Progenitor cell of endocrine pancreas (in vitro differentiated cells): ENCODE data around the gene IGSF11. TPM values are rescaled to one million over a fixed set of nuclear protein-coding genes. Genes with fewer than 3 reads are reported as not detected.

Experiments
- DNase-seq: peaks from one replicate; pipeline ENCODE4 v3.0.0; 2021; ENCODE audit warnings: low spot score; ENCODE audit not compliant: unreplicated experiment
- H3K27ac Mint-ChIP-seq: 2 replicates; pipeline ENCODE4 v1.8.0; 2021; ENCODE audit warnings: mild to moderate bottlenecking, moderate library complexity, mixed read lengths
- H3K27me3 Mint-ChIP-seq: 2 replicates; pipeline ENCODE4 v1.8.0; 2021; ENCODE audit warnings: mixed read lengths
- H3K36me3 Mint-ChIP-seq: 2 replicates; pipeline ENCODE4 v1.8.0; 2022; ENCODE audit warnings: mixed read lengths; ENCODE audit not compliant: insufficient read depth
- H3K4me1 Mint-ChIP-seq: 2 replicates; pipeline ENCODE4 v1.8.0; 2021; ENCODE audit warnings: low read depth, mixed read lengths
- H3K4me3 Mint-ChIP-seq: 2 replicates; pipeline ENCODE4 v1.8.0; 2021; ENCODE audit warnings: low read depth, mild to moderate bottlenecking, moderate library complexity, mixed read lengths
- H3K9me3 Mint-ChIP-seq: 2 replicates; pipeline ENCODE4 v1.8.0; 2021; ENCODE audit warnings: low read depth, mixed read lengths
- total RNA-seq: library from RNA; stranded (reverse); gene quantifications from 2 replicates; pipeline ENCODE4 v1.2.1, GENCODE V29; 2021
- TF ChIP-seq, protein P1 (sequence below): fragments of 200-600 bp; sonication (generic); IDR thresholded peaks from one replicate; pipeline ENCODE4 v1.5.0; 2021; ENCODE audit warnings: antibody characterized with exemption, mild to moderate bottlenecking; ENCODE audit not compliant: unreplicated experiment

IGSF11 gene
- total RNA-seq, 1 donor from 2014 or later, result 2.2 TPM

DNA sequence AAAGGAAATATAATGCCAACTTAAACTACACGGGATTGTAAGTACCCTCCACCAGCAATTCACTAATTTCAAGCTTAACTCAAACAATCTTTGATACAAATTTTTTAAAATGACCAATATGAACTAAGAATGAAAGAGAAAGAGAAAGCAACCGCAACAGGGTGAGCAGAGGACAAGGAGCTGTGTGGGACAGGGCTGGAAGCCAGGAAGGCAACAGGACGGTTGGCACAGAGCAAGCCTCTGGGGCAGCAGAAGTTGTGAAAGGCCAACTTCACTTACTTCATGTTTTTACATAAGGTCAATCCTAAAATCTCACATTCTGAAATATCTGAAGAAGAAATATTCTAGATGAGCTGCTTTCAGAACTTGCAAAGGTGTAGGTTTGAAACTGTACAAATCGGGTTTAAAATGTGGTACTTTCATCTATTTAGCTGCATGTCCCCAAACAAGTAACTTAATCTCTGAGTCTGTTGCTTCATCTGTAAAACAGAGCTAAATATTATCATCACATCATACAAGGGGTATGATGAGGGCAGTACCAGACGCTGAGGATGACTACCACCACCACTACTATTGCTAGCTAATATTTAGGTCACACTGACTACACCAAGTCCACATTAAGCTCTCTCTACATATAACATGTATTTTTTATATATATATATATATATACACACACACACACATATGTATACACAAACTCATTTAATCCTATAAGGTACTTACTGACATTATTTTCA, 101.7 kb downstream of the IGSF11 start:
- Mint-ChIP-seq H3K4me3 (no peak overlapping the region), H3K36me3 (peaks cover 1% of the 10 kb centered on the region), H3K27me3 (no peaks in the 10 kb centered on the region), H3K4me1 (no peaks in the 10 kb centered on the region), H3K27ac (no peak overlapping the region), H3K9me3 (no peaks in the 10 kb centered on the region)
- TF ChIP-seq, protein P1, sequence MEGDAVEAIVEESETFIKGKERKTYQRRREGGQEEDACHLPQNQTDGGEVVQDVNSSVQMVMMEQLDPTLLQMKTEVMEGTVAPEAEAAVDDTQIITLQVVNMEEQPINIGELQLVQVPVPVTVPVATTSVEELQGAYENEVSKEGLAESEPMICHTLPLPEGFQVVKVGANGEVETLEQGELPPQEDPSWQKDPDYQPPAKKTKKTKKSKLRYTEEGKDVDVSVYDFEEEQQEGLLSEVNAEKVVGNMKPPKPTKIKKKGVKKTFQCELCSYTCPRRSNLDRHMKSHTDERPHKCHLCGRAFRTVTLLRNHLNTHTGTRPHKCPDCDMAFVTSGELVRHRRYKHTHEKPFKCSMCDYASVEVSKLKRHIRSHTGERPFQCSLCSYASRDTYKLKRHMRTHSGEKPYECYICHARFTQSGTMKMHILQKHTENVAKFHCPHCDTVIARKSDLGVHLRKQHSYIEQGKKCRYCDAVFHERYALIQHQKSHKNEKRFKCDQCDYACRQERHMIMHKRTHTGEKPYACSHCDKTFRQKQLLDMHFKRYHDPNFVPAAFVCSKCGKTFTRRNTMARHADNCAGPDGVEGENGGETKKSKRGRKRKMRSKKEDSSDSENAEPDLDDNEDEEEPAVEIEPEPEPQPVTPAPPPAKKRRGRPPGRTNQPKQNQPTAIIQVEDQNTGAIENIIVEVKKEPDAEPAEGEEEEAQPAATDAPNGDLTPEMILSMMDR, result no peak
- DNase-seq, result no peak

DNA sequence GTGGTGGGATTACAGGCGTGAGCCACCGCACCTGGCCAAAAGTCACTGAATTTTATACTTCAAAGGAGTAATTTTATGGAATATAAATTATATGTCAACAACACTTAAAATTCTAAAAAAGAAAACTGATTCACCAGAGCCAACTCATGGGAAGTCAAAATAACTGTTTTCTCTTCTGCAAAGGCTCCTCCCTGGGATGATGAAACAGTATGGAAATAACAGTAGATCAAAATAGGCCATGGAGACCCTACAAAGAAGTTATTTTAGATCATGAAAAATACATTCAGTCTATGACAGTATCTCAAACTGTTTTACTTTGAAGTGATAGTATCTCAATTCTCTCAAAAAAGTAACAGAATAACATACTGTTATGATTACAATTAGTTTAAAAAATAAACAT, 102.7 kb downstream of the IGSF11 start:
- Mint-ChIP-seq H3K9me3 (no peaks in the 10 kb centered on the region), H3K27ac (no peak overlapping the region), H3K36me3 (peaks cover 1% of the 10 kb centered on the region), H3K4me3 (no peak overlapping the region), H3K27me3 (no peaks in the 10 kb centered on the region), H3K4me1 (no peaks in the 10 kb centered on the region)
- no peak for DNase-seq
- TF ChIP-seq, protein P1, result no peak

DNA sequence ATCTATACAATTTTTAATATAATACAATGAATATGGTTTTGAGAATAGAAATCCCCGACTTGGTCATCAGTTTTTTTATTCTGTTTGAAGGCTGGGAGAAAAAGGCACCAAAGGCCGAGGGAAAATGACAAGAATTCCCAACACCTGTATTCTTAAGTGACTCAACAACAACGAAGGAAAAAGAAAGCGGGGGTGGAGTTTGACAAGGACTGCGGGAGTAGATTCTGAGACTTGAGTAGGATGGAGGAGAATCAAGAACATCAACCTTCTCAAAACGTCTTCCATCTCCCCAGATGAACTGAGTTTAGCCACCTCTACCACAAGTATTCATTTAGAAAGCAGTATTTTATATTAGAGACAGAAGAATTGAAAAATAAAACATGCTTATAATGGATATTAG, 107.2 kb downstream of the IGSF11 start:
- Mint-ChIP-seq H3K4me3 (no peak overlapping the region), H3K27me3 (no peaks in the 10 kb centered on the region), H3K4me1 (no peaks in the 10 kb centered on the region), H3K36me3 (peaks cover 1% of the 10 kb centered on the region), H3K27ac (no peak overlapping the region), H3K9me3 (no peaks in the 10 kb centered on the region)
- no peak for DNase-seq
- TF ChIP-seq, protein P1, result no peak

DNA sequence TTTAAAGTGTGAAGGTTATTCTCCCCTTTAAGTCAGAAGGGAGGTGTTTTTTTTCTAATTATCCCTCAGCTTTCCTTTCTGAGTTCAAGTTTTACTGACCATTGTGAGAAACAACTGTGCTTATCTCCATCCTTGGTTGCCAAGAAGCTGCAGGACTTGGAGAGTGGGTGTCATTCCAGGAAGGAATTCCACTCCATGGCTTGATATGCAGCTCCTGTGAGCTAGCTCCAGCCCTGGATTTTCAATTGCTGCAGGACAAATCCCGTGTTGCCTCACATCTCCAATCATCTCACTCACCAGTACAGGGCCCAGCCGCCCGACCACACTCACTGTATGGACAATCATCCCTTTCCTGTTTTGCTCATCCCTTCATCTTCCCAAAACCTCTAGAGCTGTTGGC, 122.5 kb downstream of the IGSF11 start:
- Mint-ChIP-seq H3K4me1 (no peaks in the 10 kb centered on the region), H3K9me3 (peaks cover 6% of the 10 kb centered on the region), H3K4me3 (no peak overlapping the region), H3K27ac (no peak overlapping the region), H3K36me3 (no peaks in the 10 kb centered on the region), H3K27me3 (no peaks in the 10 kb centered on the region)
- no peak for DNase-seq
- TF ChIP-seq, protein P1, result no peak

DNA sequence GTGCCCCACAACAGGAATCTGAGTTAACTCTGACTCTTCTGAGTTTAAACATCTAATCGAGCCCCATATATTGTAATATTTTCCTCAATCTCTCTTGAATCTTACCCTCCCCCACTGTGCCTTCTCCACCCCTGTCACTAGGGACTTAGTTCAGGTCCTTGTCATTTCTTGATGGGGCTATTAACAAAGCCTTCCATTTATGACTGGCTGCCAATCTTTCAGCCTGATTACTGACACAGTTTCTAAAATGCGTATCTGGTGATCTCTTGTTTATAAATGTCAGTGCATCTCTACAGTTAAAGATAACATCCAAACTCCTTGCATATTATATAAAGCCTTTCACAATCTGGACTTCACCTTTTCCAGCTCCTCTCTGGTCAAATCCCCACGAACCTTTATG, 124.3 kb downstream of the IGSF11 start:
- Mint-ChIP-seq H3K27me3 (no peaks in the 10 kb centered on the region), H3K9me3 (peaks cover 6% of the 10 kb centered on the region), H3K4me1 (no peaks in the 10 kb centered on the region), H3K4me3 (no peak overlapping the region), H3K36me3 (no peaks in the 10 kb centered on the region), H3K27ac (no peak overlapping the region)
- TF ChIP-seq, protein P1, result no peak
- DNase-seq, result no peak
